Activated T-cell treated with anti-CD3 and anti-CD28 coated beads, Interleukin-2, amount 50 U/mL, for 48 hours (primary cell): ENCODE measurements around the gene BBX.

Experiments used
- DNase-seq, 2 experiments: peaks; one replicate each; pipeline ENCODE4 v3.0.0-alpha.2; 2020

Gene BBX

DNA sequence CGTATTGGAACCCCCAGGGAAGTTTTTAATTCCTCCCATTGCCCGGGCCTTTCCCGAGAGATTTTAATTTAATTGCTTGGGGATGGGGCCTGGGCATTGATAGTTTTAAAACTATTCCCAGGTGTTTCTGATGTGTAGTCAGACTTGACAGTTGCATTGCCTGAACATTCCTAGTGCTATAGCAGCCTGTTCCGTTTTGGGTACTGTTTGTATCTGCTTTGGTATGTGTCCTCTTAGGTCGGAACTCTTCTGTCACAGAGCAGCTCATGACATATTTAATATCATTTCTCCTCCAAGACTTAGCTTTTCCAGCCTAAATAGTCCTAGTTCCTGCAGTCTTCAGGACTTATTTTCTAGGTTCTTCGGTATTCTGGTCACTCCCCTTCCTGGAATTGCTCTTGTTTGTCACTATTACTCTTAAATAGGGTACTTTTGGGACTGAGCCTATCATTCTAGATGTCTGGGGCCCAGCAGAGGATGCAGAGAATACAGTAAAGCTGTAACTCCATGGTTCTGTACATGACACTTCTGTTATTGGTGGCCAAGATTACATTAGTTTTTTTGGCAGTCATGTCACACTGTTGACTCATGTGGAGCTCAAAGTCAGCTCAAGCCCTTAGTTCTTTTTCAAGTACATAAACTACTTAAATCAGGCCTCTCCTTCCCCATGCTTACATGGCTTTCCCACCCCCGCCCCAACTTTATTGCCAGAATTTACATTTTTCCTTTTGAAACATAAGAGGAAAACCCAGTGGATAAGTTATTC lies 81.5 kb downstream of the BBX start:
- DNase-seq, result no peak

- DNase-seq, result no peak
Observed at GRCh38 chr3:107611775-107612469, 89.2 kb downstream of the BBX start.

GRCh38 chr3:107612664-107613084 lies 89.9 kb downstream of the BBX start:
- no peak for DNase-seq

- DNase-seq, result no peak
Observed at GRCh38 chr3:107619549-107619948, 96.8 kb downstream of the BBX start.

DNA sequence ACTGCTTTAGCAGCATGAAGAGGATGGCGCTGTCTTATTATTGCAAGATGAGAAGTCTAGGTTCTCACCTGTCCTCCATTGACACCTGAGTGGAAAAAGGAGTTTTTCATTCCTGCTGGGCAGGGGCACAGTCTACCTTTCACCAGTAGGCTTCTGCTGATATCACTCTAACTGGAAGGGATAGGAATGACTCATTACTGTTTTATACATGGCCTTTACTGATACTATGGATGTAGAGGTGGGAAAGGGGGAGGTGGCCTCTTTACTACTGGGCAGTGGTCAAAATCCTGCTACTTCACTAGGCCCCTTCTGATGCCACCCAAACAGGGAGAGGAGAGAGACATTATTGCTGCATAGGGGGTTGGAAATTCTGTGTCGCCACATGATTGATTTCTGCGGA lies 97.8 kb downstream of the BBX start:
- DNase-seq, result no peak

- DNase-seq, result no peak
Observed at GRCh38 chr3:107621465-107621864, 98.7 kb downstream of the BBX start.

DNA sequence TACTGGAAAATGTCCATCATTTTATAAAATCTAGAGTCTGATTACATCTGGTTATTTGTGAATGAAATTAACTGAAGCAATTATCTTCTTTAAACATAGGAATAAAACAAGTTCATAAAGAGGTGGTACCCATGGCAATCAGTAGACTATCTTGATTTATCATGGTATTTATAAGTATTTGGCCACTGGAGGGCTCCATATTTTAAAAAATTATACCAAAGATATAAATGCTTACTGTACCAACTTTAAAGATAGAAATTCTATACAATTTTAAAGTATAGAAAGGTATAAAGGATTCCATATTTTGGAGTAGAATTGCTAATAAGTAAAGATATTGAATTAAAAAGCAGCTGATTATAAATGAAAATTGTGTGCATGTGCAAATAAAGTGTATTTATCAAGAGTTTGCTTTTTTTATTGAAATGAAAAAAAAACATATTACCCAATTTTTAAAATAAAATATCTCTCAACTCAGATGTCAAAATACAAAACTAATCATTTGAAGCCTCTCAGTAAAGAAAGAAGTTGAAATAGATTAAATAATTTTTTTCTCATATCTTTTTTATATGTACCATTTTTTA lies 105.3 kb downstream of the BBX start:
- DNase-seq, result no peak

DNA sequence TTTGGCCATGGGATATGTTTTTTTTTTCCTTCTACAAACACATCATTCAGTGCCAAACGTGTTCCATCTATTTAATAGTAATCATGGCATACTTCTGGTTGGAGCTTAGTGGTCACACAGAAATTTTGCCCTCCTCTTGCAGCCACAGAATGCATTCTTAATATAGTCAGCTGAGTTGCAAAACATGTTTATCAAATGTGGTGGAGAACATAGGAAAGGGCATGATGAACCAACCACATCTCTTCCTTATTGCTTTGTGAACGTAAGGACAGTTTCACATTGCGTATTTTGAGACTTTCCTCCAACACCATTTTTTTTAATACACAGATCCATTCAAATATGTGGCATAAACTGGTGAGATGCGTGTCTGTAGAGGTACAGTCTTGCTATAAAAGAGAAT lies 106.8 kb downstream of the BBX start:
- no peak for DNase-seq

DNA sequence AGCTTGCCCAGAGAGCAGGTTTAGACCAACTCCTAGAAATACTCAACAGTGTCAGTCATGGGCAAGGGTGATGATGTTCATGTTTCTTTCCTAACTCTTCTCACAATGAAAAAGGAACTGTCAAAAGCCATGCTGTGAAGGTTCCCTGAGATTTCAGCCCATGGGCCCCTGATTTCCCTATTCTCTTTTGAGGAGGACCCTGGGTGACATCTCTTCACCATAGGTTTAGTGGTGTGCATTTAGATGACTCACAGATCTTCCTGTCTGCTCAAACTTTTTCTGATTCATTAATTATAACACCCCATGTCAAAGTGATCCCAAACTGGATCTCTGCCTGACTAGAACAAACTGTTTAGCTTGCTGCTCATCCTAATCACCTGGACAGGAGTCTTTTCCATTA lies 108.0 kb downstream of the BBX start:
- no peak for DNase-seq

DNA sequence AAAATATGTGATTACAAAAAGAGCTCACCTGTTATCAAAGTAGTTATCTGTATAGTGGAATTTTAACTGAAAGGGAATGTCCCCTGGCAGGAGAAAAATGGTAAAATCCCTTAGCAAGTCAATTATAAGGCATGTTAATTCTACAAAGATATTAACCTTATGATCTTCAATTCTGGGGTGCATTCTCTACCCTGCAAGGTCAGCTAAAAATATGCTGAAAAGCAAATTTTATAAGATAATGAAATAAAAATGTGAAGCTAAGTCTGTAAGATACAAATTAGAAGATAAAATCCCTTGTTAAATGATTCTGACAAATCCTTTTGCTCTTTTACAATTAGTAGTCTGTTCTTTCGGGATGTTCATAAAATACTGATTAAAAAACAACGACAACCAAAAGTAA lies 109.8 kb downstream of the BBX start:
- no peak for DNase-seq

DNA sequence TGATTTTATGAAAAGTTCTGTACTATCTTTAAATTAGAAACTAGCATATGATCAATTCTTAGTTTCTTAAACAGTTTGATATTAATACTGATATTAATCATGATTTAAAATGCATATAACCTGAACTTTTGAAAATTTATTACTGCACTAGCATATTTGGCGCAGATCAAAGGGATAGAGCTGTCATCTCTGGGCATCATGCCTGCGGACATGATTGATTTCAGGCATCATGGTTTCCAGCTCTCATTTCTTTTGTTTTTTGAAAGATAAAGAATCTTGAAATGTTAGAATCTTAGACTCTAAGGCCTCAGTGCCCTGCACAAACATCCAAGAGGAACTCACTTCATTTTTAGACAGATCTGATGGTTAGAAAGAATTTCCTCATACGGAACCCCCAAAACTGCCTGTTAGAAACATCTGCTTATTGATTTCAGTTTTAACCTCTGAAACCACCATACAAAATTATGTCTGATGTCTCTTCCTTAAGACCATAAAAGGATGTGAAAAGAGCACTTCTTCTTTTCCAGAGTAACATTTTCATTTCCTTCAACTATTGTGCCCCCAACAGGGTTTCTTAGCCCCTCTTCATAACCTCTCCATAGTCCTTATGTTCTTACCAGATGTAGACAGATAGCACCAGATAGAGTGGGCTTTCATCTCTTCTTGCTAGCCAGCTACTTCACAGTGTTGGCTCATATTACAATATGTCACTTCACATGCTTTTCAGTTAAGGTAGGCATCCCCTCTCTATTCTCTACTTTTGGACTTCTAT lies 110.8 kb downstream of the BBX start:
- no peak for DNase-seq

- DNase-seq, result no peak
Observed at GRCh38 chr3:107634099-107634489, 111.3 kb downstream of the BBX start.

GRCh38 chr3:107637416-107638183 lies 114.8 kb downstream of the BBX start:
- no peak for DNase-seq

DNA sequence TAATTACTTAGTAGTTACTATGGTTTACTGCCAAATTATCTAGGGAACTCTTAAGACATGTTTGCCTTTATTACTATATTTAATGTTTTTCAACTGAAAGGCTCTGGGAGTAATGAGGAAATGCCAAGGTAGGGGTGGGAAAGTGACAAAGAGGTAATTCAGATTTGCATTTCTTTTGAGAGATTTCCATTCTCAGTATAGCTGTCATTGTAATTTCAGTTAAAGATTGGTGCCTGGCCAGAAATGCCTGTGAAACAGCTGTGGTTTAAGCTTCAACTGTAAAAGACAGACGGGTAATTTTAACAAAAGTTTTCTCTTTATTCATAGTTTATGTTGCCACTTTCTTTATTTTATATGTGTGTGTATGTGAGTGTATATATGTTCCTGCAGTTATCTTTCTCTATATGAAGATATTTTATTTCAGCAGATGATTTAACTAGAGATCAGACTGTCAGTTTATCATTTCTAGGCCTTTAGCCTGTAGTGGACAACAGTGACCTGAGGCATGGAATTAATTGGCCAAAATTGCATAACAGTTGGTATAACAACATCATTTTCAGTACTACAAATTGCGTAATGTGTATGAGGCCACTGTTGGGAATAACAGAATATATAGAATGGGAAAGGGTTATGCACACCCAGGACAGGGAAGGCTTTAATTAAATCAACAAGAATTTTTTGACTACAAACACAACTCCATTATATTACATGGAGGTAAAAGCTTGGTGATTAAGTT lies 119.0 kb downstream of the BBX start:
- DNase-seq, result no peak

DNA sequence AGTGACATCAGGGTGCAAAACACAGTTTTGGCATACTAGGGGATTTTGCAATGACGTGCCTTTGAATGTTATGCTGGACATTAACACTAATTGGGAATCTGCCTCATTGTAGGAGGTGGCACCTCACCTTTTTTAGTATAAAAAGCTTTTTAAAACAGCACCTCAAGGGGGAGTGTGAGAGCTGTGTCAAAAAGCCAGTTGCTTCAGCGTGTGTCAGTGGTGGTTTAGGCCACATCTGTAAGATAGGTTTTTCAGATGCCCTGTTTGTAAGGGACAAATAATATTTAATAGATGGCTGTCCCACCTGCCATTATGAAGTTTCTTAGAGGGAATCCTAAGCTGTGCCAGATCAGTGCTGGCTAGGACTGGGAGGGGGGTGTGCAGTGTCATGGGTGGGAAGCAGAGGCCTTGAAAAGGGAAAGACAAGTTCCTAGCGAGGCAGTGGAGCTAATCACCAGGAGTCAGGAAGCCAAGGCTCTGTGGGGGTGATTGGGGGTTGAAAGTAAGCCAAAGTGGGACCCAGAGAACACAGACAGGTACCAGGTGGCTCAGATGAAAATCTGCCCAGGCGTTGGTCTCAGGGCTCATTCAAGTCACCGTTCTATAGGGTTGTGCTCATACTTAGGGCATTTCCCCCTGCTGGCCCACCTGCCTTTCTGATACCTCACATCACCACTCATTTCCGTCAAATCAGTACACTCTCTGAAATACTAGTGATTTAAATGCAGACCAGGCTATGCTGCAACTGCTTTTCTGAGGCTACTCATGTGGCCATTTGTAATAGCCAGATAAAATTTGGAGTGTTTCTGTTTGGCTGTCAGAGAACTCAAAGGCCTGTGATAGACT lies 120.5 kb downstream of the BBX start:
- DNase-seq, result no peak

DNA sequence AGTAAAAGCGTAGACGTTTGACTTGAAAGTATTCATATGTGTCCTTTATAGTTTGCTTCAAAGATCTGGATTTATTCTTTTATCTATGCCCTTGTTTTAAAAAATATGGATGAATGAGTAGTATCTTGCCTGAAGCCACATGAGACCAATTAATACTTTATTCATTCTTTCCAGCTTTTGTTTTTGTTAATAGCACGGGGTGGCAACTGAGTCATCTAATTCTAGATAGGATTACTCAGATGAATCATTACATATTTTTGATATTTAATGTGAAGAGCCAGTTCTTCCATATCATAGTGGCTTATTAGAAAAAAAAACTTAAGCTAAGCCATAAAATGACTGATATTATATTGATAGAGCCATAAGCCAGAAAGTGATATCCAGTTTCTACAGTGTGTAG lies 121.9 kb downstream of the BBX start:
- DNase-seq, result no peak

DNA sequence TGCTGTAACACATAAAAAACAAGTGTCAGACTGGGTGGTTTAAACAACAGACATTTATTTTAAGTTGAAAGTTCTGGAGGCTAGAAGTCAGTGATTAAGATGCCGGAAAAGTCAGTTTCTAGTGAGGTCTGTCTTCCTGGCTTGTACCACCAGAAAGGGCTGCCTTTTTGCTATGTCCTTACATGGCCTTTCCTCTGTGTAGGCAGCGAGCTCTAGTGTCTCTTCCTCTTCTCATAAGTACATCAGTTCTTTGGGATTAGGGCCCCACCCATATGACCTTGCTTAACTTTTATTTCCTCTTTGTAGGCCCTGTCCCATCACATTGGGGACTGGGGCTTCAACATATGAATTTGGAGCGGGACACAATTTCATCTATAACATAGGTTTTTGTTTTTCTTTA lies 128.0 kb downstream of the BBX start:
- no peak for DNase-seq

DNA sequence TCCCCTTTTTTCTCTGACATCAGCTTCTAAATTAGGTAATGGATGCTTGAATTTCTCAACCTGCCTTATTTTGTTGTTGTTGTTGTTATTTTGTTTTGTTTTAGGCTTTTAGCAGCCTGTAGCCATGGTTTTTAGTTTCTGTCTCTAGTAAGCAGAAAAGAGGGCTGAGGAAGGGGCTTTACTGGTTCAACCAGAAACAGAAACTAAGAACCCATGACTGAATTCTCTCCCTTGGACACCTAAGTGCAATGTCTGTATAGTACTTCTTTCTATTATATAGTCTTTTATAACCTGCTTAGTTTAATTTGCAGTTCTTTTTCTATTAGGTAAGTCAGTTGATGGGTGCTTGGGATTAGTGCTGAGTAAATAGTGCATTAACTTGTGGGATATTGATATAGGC lies 129.0 kb downstream of the BBX start:
- DNase-seq, result no peak

DNA sequence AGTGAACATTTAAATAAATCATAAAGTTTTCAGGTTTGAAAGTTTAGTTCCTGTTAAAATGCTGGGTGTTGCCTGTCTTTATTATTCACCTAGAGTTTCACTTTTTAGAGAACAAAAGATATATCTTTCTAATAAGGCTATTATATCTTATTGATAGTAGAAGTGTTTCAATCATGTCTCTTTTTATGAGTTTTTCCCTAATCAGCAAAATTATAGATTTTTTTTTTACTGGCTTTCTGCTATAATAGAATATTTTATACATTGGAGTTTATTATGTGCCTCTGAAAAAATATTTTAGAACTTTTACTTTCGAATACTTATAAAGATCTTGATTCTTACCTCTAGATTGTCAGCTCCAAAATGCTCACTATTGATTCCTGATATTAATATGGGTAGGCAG lies 131.5 kb downstream of the BBX start:
- DNase-seq, result no peak

DNA sequence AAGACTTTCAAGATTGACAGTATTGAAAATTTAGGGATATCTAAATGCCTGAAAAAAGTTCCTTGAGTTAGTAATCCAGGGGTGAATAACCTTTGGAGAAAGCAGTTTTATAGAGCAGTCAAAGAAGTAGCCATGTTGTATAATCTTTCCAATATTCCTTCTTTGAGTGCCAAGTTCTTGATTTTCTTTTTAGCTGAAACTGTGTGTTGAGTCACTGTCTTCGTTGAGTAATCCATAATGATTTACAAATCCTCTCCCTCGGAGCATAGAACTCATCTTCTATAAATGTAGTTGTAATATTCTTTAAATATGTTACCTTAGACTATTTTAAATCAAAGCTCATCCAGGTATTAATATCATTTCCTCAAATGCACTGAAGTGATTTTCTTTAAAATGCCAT lies 135.2 kb downstream of the BBX start:
- DNase-seq, result no peak
